B cell (primary cell): ENCODE results near the gene SRRM4. TPM values are rescaled to one million over a fixed set of nuclear protein-coding genes. Genes with fewer than 3 reads are reported as not detected.

ENCODE experiments used
- ATAC-seq: fragments of 200-7000 bp; cut with Tn5 transposase; one replicate; pipeline ENCODE4 v1.10.0; 2021; ENCODE audit warnings: low read depth, mild to moderate bottlenecking, moderate number of reproducible peaks, moderate library complexity
- CTCF ChIA-PET: fragments of 350-600 bp; sonication (Branson Sonifier 250); formaldehyde crosslinking; loops from one replicate; lab custom pipeline; 2021; ENCODE audit warnings: antibody characterized with exemption, inconsistent platforms; lab: Charles Lee
- POLR2A ChIA-PET: fragments of 350-600 bp; sonication (Branson Sonifier 250); formaldehyde crosslinking; loops from one replicate; lab custom pipeline; 2021; ENCODE audit warnings: antibody characterized with exemption; lab: Charles Lee
- DNase-seq: peaks from one replicate; pipeline ENCODE4 v3.0.0; 2013
- H2AFZ ChIP-seq: 2 replicates; pipeline ENCODE4 v1.6.1; 2012; ENCODE audit warnings: mild to moderate bottlenecking, low read depth, low read length; ENCODE audit not compliant: insufficient read depth, poor library complexity, severe bottlenecking
- H3K27ac ChIP-seq, 2 donors: 1 replicate in 1 of 2; 2 replicates in 1 of 2; pipeline ENCODE4 v1.5.1; 2012 to 2013; ENCODE audit warnings: low read length in 2 of 2, mild to moderate bottlenecking in 2 of 2, moderate library complexity in 1 of 2
- H3K27me3 ChIP-seq, 4 experiments: fragments of 200-600 bp in 1 of 4; sonication (generic) in 1 of 4; replicated peaks in 1 of 4; 1 replicate in 2 of 4; 2 replicates in 2 of 4; pipeline versions ENCODE4 v1.6.1 to v1.7.0; 2013 to 2016; ENCODE audit warnings: low read length in 3 of 4, mild to moderate bottlenecking in 2 of 4, mixed read lengths in 1 of 4, moderate library complexity in 1 of 4; ENCODE audit not compliant: insufficient read depth in 4 of 4, control insufficient read depth in 3 of 4; ENCODE audit errors: control extremely low read depth in 1 of 4
- H3K36me3 ChIP-seq, 2 experiments: replicated peaks in 1 of 2; 1 replicate in 1 of 2; 2 replicates in 1 of 2; pipeline versions ENCODE4 v1.6.1 to v1.7.1; 2013; ENCODE audit warnings: low read length in 1 of 2; ENCODE audit not compliant: insufficient read depth in 2 of 2, control insufficient read depth in 1 of 2; ENCODE audit errors: control extremely low read depth in 1 of 2, extremely low read depth in 1 of 2
- H3K4me1 ChIP-seq, 2 donors: fragments of 200-600 bp in 1 of 2; sonication (generic) in 1 of 2; 1 replicate in 1 of 2; 2 replicates in 1 of 2; pipeline versions ENCODE4 v1.5.1 to v1.6.1; 2013 to 2017; ENCODE audit warnings: low read length in 2 of 2; ENCODE audit not compliant: control insufficient read depth in 2 of 2, insufficient read depth in 2 of 2
- H3K4me2 ChIP-seq: replicated peaks from 2 replicates; pipeline ENCODE3; 2012; ENCODE audit warnings: mild to moderate bottlenecking, low read depth, low read length; ENCODE audit not compliant: poor library complexity, severe bottlenecking
- H3K4me3 ChIP-seq, 5 experiments: fragments of 200-600 bp in 1 of 5; sonication (generic) in 1 of 5; 1 replicate in 3 of 5; 2 replicates in 2 of 5; pipeline versions ENCODE4 v1.5.1 to v1.7.0; 2011 to 2016; ENCODE audit warnings: low read length in 4 of 5, mild to moderate bottlenecking in 4 of 5, low read depth in 2 of 5, control low read depth in 1 of 5, moderate library complexity in 1 of 5; ENCODE audit not compliant: insufficient read depth in 1 of 5; ENCODE audit errors: control extremely low read depth in 1 of 5, extremely low read depth in 1 of 5
- H3K79me2 ChIP-seq: fragments of 200-600 bp; sonication (generic); one replicate; pipeline ENCODE4 v1.6.0; 2016; ENCODE audit warnings: low read length; ENCODE audit not compliant: control insufficient read depth, insufficient read depth
- H3K9ac ChIP-seq: fragments of 200-600 bp; sonication (generic); 2 replicates; pipeline ENCODE4 v1.6.1; 2017; ENCODE audit warnings: mild to moderate bottlenecking, low read length, moderate library complexity
- H3K9me3 ChIP-seq, 3 donors: one replicate each; pipeline versions ENCODE4 v1.6.1 to v1.7.1; 2013; ENCODE audit warnings: low read length in 2 of 3; ENCODE audit not compliant: control insufficient read depth in 2 of 3, insufficient read depth in 1 of 3; ENCODE audit errors: control extremely low read depth in 1 of 3
- H4K20me1 ChIP-seq: 2 replicates; pipeline ENCODE4 v1.6.0; 2012; ENCODE audit warnings: mild to moderate bottlenecking, low read length; ENCODE audit not compliant: insufficient read depth, control insufficient read depth, poor library complexity, severe bottlenecking
- H3K27ac Mint-ChIP-seq: one replicate; pipeline ENCODE4 v1.8.0; 2021; ENCODE audit warnings: mixed read lengths
- H3K27me3 Mint-ChIP-seq: one replicate; pipeline ENCODE4 v1.8.0; 2021; ENCODE audit warnings: mixed read lengths
- H3K4me1 Mint-ChIP-seq: one replicate; pipeline ENCODE4 v1.8.0; 2021; ENCODE audit warnings: mixed read lengths
- H3K4me3 Mint-ChIP-seq: one replicate; pipeline ENCODE4 v1.8.0; 2021; ENCODE audit warnings: mixed read lengths
- H3K9me3 Mint-ChIP-seq: one replicate; pipeline ENCODE4 v1.8.0; 2022; ENCODE audit warnings: mixed read lengths; ENCODE audit not compliant: insufficient read depth
- EZH2 ChIP-seq: IDR thresholded peaks from 2 replicates; pipeline ENCODE4 v1.6.1; 2012; ENCODE audit warnings: borderline replicate concordance, low read depth, mild to moderate bottlenecking, moderate library complexity, low read length; ENCODE audit not compliant: insufficient read depth, poor library complexity, severe bottlenecking
- WGBS: methylation state at CpG from one replicate; pipeline ENCODE4 v1.1.5; 2013; ENCODE audit warnings: missing lambda C conversion rate; ENCODE audit not compliant: insufficient coverage; 5-methylcytosine and 5-hydroxymethylcytosine counted together
- intact Hi-C: fragments of 100-400 bp; cut with micrococcal nuclease; formaldehyde crosslinking; loops from one replicate; pipeline ENCODE4 v1.10.0; 2022
- polyA plus RNA-seq: library from polyadenylated mRNA; depleted of rRNA; stranded (reverse); fragments of >200 nt; gene quantifications from 2 replicates; pipeline ENCODE4 v1.2.3, GENCODE V29; 2012
- total RNA-seq, 2 donors: library from RNA; stranded (reverse); fragments of 120-200 nt in 1 of 2; gene quantifications; 1 replicate in 1 of 2; 2 replicates in 1 of 2; pipeline versions ENCODE4 v1.2.3 to v1.2.4, GENCODE V29; 2013 to 2022
- TF ChIP-seq, protein P1 (sequence below): fragments of 200-600 bp; IDR thresholded peaks from one replicate; pipeline ENCODE4 v1.8.0; 2022; ENCODE audit warnings: antibody characterized with exemption, mild to moderate bottlenecking

The SRRM4 gene
- total and polyA plus RNA-seq, 2 donors (not counting 1 experiment from before 2014, with no cell fraction given), result not detected

DNA sequence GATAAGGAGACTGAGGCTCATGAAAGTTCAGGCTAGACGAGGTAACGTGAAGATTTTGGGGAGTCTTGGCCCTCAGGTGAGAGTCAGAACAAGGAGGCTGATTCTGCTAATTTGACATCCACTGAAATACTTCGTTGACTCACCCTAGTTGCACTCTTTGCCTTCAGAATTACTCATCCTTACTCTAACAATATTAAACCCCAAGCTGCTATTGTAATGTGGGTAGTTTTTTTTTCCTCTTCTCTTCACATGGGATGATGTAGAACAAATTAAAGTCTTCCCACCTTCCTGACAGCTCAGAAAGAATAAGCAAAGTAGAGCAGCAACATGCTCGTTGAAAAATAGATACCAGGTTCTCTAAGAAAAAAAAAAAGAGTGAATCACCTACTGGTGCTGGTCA, 22.0 kb upstream of the SRRM4 start:
- no peak for DNase-seq

DNA sequence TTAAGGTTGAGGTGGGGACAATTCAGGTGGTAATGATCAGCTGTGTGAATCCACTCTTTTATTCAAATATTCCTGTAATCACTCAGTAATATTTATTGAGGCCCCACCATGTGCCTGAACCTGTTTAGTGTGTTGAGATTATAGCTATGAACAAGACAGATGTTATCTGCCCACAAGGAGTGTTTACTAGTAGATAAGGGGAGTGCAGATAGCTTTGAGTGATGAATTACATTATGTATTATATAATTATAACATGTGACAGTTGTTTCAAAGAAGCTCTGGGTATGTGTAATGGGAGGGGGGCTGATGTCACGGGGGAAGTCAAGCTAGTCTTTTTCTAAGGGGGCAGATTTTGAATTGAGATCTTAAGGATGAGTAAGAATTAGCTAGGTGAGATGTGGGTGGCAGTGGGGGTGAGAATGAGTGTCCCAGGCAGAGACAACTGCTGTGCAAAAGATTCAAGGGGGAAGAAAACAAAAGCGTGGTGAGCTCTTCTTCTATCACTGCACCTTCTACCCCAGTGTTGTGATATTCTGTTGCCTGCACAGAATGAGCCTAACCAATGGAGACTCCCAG, 21.3 kb upstream of the SRRM4 start:
- H3K9me3 ChIP-seq, result peaks cover 0 to 4% (median 0%) of the 10 kb centered on the region in 3 donors
- no peaks in the 10 kb centered on the region for H3K27me3 ChIP-seq
- H3K27ac Mint-ChIP-seq, result no peak overlapping the region
- peaks cover 3% of the 10 kb centered on the region for H3K27me3 Mint-ChIP-seq
- H3K4me3 Mint-ChIP-seq, result no peak overlapping the region
- H3K27ac ChIP-seq, result no peak overlapping the region
- no peak overlapping the region for H3K4me3 ChIP-seq
- no peaks in the 10 kb centered on the region for H3K4me1 Mint-ChIP-seq
- DNase-seq (no peak), ATAC-seq (no peak)
- ChIA-PET CTCF (no interaction called here), POLR2A (no interaction called here)
- H3K36me3 ChIP-seq, result no peaks in the 10 kb centered on the region
- H4K20me1 ChIP-seq, result no peaks in the 10 kb centered on the region
- no peak overlapping the region for H3K4me2 ChIP-seq
- H3K4me1 ChIP-seq, result no peaks in the 10 kb centered on the region
- intact Hi-C loops, result no loop called here
- H2AFZ ChIP-seq, result no peak overlapping the region
- H3K9me3 Mint-ChIP-seq, result peaks cover 4% of the 10 kb centered on the region
- no peaks in the 10 kb centered on the region for H3K79me2 ChIP-seq
- WGBS, result 93% methylated on average over 1 of the region's 2 CpGs
- TF ChIP-seq EZH2, result no peak
- TF ChIP-seq, protein P1, sequence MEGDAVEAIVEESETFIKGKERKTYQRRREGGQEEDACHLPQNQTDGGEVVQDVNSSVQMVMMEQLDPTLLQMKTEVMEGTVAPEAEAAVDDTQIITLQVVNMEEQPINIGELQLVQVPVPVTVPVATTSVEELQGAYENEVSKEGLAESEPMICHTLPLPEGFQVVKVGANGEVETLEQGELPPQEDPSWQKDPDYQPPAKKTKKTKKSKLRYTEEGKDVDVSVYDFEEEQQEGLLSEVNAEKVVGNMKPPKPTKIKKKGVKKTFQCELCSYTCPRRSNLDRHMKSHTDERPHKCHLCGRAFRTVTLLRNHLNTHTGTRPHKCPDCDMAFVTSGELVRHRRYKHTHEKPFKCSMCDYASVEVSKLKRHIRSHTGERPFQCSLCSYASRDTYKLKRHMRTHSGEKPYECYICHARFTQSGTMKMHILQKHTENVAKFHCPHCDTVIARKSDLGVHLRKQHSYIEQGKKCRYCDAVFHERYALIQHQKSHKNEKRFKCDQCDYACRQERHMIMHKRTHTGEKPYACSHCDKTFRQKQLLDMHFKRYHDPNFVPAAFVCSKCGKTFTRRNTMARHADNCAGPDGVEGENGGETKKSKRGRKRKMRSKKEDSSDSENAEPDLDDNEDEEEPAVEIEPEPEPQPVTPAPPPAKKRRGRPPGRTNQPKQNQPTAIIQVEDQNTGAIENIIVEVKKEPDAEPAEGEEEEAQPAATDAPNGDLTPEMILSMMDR, result no peak
- H3K9ac ChIP-seq, result no peak overlapping the region

More for the DNA sequence above, 22.0 kb upstream of the SRRM4 start:
- Histone ChIP-seq H3K36me3 (no peaks in the 10 kb centered on the region), H4K20me1 (no peaks in the 10 kb centered on the region), H3K79me2 (no peaks in the 10 kb centered on the region), H3K4me2 (no peak overlapping the region), H3K4me1 (no peaks in the 10 kb centered on the region), H3K9me3 (peaks cover 0 to 4% (median 0%) of the 10 kb centered on the region in 3 donors), H3K9ac (no peak overlapping the region), H3K4me3 (no peak overlapping the region), H3K27ac (no peak overlapping the region), H2AFZ (no peak overlapping the region), H3K27me3 (no peaks in the 10 kb centered on the region)
- Mint-ChIP-seq H3K27ac (no peak overlapping the region), H3K4me1 (no peaks in the 10 kb centered on the region), H3K4me3 (no peak overlapping the region), H3K27me3 (peaks cover 3% of the 10 kb centered on the region), H3K9me3 (peaks cover 4% of the 10 kb centered on the region)
- TF ChIP-seq EZH2, result no peak
- TF ChIP-seq, protein P1, result no peak
- POLR2A ChIA-PET, result no interaction called here
- intact Hi-C loops, result no loop called here
- CTCF ChIA-PET, result no interaction called here
- no peak for ATAC-seq
- WGBS, result 100% methylated on average over 1 of the region's 4 CpGs
